HG02610 (cell line): ENCODE data around the gene SLX4IP.

Experiments used
- ATAC-seq: cut with Tn5 transposase; IDR thresholded peaks from one replicate; pipeline ENCODE4 v1.9.1; 2021; ENCODE audit warnings: mild to moderate bottlenecking, moderate library complexity; ENCODE audit not compliant: unreplicated experiment

Gene SLX4IP

DNA sequence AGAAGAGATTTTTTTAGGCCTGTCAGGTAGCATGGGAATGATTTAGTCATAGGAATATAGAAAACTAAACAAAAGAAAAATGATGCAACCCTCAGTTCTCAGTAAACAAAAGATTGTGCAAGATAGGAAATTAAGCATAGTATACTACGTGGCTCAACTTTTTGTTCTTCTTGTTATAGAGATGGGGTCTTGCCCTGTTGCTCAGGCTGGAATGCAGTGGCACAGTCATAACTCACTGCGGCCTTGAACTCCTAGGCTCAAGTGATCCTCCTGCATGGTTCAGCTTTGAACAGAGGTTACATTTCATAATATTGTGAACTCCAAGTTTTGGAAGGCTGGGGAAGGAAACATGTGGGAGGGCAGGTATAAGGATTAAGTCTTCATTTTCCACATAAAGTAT, 28.5 kb downstream of the SLX4IP start:
- no peak for ATAC-seq

DNA sequence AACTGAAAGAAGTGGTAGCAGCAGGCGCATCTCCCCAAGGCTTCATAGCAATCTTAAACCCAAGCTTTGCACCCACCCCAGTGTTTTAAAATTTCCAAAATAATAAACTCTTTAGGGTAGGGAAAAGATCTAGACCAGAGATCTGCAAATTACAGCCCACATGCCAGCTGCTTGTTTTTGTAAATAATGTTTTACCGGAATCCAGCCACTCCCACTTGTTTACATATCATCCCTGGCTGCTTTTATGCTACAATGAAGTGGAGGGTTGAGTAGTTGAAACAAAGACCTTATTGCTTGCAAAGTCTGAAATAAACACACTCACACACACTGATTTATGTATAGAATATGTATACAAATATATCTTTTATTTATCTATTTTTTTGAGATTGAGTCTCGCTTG, 30.0 kb downstream of the SLX4IP start:
- no peak for ATAC-seq

DNA sequence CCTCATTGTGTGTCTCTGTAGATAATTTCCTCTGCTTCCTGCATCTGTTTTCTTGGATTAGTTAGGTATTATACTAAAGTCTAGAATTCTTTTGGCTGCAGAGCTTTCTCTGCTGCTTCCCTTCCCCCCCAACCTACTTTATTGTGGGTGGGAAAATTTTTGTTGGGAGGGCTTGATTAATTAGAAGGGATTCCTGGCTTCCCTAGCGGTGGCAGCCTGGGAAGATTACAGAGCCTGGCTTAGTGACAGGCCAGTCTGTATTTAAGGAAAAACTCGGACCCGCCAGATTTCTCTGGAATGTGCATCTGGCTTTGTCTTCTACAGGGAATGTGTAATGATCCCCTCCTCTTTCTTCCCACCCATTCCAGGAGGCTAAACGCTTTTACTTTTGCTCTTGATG, 31.2 kb downstream of the SLX4IP start:
- ATAC-seq, result no peak

DNA sequence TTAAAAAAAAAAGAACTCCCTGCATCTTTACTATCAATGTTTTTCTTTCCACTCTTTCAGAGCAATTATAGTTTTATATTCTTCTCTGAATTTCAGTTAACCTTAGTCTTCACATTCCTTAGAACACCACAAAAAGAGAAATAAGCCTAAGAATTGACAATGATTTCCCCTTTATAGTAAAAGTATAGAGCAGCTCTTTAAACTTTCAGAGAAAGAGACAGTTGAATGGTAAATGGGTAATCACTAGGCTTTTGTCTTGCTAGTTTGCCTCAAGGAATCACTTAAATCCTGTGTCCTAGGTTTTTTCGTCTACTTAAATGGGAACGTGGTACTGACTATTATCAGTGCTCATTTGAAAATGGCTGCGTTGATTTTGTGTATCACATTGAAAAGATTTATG, 31.8 kb downstream of the SLX4IP start:
- no peak for ATAC-seq

DNA sequence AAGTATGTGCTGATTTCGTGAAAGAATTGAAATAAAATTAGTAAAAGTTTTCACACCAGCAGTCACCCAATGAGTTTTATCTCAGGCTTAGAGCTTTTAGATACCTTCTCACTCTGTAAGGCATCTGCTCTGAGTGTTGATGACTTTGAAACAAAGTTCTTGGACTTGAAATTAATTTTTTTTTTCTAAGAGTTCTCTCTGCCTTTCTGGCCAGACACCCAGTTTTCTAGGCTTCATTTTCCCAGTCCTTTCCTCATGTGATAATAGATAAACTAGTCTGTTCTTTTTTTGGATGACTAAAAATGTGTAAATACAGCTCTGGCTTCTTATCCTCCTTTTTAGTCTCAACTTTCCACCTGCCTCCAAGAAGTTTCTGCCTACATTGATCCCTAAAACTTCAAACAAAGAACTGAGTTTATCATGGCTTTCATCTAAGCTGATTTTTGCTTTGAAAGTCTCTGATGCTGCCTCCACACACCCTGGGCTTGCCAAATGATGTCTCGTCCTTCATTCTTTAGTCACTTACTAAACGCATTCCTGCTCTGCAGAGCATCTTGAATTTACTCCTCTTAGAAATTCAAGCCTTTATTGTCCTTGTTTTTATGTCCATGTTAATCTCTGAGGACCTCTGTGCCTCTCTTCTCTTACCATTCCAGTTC, 32.7 kb downstream of the SLX4IP start:
- no peak for ATAC-seq

DNA sequence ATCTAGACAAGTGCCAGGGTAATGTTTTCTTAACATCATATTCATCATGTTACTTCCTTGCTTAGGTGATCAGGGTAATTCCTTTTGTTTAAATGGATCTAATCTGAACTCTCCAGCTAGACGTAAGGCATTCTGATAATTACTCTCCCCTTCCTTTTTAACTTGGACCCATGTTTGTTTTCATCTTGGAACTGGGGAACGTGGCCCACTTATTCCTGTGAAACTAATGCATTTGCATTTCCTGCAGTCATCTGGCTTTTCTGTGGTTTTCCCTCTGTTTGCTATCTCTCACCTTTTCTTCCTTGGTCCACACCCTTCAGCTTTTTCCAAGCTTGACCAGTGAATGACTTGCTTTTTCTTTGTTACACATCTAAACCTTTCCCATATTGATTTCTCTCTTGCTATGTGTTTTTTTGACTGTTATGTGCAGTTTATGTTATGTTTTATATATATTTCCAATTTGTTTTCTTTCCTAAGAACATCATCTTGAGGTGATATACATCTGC, 33.3 kb downstream of the SLX4IP start:
- ATAC-seq, result no peak

DNA sequence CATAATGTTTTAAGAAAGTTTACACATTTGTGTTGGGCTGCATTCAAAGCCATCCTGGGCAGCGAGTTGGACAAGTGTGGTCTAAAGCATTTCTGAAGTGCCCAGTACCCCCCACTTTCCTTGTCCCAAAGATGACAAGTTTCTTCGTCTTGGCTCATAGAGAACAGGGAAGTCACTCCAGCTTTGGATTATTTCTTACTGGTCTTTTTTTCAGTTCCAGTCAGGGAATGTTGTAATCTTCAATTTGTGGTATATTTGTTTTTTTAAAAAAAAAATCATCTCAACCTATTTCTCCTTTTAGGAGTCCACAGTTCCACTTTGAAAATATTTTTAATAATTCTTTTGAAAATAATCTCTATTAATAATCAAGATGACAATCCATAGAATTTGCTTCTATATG, 34.0 kb downstream of the SLX4IP start:
- ATAC-seq, result no peak

DNA sequence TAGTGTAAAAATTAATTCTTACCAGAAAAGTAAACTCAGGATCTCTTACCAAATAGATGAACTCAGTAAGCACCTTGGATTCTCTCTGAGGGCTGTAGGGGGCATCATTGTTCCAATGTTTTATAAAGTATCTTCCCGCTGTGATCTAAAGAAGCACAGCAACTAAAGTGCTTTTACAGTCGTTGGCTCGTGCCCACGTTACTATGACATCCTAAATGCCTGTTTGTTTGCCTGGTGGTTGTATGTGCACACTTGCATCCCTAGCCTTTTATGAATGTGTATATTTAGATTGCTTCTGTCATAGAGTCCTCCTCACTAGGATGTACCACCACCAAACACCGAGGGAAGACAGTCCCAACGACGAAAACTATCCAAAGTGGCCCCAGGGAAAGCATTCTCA, 34.5 kb downstream of the SLX4IP start:
- ATAC-seq, result no peak

DNA sequence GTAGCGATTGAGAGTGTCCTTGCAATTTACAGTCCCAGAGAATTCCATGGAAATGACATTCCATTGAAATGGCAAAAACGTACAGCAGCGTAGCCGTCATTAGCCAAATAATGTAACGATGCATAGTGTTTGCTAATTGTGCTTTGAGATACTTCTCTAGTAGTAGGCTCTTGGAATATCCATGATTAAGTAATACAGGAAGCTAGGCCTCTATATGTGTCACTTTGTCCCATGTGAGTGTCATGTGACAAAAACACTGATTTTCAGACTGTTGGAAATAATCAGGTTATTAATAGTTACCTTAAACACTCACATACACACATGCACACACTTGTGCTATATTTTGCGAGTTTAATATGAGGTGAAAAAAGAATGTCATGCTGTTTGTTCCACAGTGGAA, 35.2 kb downstream of the SLX4IP start:
- ATAC-seq, result no peak

DNA sequence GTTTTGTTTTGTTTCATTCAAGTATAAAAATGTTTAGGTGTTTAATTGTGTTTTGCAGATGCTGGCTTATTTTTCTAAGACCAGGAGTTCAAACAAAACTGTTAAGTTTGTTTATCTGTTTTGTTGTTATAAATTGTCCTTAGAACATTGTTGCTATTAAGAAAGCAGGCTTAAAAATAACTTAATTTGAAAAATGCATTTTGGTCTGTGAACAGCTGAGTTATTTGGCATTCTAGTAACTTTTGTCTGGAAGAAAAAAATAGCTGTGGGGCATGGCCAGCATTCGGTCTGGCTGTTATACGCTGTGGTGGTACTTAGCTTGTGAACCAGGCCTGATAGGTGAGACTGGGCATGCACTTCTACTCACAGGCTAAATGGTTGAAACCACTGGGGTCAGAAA, 37.8 kb downstream of the SLX4IP start:
- no peak for ATAC-seq

DNA sequence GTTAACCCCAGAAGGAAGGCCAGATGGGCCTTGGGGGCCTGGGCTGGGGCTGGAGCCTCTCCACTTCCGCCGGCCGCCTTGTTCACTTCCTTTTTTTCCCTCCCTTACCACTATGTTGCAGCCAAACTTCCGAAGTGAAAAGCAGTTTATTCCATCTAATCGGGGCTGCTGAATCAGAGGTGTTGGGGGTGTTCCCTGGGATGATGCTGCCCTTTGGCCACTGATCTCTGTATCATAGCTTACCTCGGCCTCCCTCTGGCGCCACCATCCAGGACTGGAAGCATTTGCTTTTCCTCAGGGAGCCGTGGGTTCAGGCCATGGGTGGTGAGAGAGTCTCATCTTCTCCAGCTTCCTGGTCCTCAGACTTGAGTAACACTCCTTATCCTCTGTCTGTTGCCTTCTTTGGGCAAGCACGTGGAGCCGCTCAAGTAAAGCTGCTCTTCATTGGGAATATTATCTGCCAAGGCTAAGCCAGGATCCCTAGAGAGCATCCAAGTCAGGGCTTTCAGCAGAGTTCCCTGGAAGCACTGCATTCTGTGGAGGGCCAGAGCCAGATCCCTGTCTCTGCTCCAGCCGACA, 39.6 kb downstream of the SLX4IP start:
- ATAC-seq, result no peak

DNA sequence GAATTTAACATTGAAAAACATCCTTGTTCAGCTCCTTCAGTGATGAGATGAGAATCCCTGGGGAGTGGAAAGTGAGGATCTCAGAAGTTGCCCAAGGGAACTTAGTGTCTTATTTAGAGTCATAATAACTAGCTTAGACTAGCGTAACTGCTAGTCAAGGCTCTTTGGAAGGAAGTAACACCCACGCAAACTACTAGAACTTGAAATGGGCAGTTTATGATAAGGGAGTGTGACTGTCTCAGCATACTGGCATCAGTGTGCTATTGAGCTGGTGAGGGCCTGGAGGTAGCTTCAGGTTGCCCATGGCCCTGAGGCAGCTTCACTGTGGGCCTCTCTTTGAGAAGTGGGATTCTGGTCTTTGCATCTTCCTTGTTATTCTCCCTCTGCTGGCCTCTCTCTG, 40.1 kb downstream of the SLX4IP start:
- no peak for ATAC-seq

DNA sequence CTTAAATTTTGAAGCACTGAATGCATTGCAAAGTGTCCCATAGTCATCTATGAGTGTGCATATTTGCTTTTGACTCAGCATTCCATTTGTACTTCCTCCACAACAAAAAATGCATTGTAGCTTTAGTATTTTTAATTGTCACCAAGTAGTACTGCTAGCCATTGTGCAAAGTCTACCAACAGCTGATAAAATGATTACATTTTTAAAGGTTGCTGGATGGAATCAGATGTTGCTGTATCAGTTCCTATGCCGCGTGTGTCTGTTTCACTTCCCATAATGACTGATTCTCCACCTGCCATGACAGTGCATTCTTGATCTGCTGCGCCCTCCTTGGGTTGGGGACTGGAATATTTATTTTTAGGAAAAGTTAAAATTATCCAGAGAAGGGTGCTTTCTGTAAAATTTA, 41.2 kb downstream of the SLX4IP start:
- ATAC-seq, result peak; percentile 65

DNA sequence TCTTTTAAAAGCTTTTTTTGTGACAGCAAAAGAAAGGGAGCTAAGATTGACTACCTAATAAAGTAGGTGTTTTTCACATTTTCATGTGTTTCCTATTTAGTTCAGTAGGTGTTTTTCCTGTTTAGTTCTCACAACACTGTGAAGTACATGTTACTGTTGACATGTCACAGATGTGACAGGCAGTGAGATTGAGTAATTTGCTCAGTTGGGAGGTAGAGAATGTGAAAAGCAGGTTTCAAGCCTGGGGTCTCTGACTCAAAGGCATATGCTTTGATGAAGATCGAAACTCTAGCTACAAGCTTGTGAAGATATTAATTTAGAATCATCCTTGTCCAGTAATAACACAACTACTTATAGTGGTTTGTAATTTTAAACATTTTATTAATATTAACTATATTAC, 43.1 kb downstream of the SLX4IP start:
- ATAC-seq, result peak; percentile 92

DNA sequence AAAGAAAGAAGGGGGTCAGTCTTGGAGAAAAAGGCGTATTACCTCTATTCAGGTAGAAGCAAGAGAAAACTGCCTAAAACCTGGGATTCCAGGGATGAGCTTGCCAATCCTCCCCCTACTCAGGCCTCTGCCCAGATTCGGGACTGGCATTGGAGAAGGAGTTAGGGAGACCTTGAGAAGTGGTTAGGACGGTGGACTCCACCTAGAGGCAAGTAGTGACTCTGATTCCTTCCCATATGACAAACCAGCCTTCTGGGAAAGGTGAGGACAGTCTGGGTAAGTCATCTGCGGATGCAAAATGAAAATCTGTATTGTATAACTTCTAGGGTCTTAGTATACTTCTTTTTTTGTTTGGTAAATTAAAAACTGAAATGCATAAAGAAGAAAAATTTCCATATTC, 43.8 kb downstream of the SLX4IP start:
- no peak for ATAC-seq

DNA sequence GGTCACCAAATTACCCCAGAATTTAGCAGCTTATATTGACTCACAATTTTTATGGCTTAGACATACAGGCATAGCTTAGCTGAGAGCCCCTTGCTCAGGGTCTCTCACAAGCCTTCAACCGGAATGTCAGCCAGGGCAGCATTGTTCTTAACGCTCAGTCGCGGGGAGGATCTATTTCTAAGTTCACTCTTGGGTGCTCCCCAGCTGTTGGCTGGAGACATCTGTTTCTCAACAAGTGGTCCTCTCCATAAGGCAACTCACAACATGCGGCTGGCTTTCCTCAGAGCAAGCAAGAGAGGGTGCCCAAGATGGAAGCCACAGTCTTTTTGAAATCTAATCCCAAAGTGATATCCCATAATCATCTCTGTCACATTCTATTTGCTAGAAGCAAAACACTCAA, 46.6 kb downstream of the SLX4IP start:
- no peak for ATAC-seq

DNA sequence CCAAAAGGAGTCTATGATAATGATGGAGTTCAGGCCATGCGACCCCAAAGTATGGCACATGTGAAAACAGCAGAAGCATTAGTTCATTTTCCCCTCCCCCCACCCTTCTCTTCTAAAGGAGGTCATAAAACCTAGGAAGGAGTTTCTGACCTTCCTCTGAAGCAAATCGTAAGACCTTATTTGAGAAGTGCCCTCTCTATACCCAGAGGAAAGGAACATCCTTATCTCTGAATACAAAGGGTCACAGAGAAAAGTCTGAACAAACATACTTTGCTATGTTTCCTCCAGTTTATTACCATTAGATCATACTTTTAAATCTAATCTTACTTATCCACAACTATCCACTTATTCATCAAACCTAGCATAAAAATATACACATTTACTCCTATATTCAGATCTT, 48.6 kb downstream of the SLX4IP start:
- no peak for ATAC-seq

DNA sequence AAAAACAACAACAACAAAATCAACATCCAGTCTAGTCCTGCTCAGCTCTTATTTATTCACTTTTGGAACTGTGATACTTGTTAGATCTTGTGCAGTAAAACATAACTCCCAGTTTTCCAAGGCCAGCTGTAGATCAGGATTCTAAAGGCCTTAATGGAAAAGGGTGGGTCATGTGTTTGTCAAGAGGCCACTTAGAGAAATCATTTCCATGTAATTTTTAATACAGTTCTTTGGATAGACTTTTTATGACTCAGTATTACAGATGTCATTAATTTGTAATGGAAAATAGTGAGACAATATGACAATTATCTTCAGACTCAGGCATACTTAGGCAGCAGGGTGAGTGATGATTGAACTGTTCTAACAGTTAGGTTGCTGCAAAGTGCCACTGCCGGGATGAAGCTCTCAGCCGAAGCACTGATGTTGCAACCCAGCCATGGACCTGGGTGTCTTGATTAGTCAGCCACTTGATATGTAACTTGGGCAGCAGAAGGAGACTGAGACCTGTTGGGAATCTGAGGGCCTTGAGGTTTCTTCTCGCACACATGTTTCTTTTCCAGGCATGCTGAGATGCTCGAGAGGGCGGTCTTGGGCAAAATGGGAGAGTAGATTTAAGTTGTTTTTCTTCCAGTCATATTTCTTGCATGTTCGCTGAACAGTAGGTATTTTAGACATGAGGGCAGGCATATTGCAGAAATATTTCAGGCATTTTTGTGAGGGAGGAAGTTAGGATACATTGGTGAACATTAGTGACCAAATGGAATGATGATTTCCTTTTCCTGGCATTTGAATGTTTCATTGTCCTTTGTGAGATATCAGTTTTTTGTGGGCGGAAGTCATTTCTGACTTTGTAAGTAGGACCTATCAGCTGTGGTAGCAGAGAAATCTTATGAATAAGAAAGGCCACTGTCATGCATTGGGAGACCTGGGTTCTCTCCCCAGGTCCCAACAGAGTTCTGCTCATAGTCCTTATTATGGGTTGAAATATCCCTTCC, 52.3 kb downstream of the SLX4IP start:
- no peak for ATAC-seq

DNA sequence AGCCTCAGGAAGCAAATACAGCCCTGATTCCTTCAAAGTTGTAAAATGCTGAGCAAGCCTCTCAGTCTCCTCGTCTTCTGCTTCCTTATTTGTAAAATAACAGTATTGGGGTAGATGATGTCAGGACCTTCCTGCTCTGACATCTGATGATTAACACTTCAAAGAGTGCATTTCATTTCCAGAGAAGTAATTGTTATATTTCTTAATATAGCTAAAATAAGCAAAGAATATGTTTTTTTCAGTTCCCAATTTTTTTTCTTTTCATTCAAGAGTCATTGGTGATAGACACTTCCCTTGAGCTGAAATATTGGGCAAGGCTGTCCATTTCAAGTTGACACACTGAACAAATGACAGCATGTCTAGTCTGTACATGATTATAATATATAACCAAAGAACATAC, 53.4 kb downstream of the SLX4IP start:
- no peak for ATAC-seq

DNA sequence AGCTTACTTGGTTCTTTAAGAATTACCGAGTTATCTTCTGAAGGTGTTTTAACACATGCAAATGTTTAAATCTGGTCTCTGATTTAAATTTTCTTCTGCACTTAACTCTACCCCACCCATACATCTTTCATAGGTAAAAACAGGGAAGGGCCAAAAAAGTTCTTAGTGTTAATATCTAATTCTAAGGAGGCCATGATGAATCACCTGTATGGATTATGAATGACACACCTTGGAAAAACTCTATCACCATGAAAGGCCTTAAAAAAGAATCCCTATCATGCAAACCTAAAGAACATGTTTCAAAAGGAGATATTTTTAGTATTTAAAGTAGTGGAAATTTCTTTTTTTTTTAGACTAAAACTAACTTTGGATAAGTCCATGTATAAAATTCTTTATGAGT, 54.7 kb downstream of the SLX4IP start:
- no peak for ATAC-seq

DNA sequence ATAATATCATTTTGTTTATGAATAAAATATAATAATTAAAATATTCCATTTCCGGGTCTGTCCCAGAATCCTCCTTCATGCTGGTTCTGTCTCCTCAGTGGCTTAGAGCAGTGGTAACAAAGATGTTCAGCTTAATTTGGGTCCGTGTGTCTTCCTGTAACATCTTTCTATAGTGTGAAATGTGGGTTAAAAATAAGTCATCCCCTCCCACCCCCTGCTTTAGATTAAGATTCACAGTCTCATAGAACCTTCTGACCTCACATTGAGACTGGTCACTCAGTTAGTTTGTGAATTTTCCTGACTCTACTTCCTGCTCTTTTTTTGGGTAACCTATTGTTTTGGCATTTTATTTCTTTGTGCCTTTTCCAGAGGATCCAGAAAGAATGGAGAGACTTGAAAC, 55.2 kb downstream of the SLX4IP start:
- ATAC-seq, result no peak

DNA sequence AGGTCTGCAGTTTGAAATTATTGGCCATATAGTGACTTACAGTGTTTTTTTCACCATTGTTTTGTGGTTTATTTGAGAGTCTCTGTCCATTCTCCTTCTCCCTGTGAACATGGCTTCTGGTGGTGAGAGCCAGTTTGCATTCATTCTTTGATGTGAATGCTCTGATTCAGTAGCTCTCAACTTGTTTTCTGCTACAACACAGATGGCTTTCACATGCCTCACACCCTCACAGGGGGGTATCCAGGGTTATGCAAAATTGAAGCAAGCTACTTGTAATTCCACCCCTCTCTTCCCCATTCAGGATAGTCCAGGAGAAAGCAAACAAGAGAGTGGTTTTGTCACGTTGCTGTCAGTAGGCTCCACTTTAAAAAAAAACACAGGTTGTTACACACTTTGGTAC, 55.6 kb downstream of the SLX4IP start:
- no peak for ATAC-seq
